K562 (cell line): ENCODE results near the gene ZNF689. TPM values are rescaled to one million over a fixed set of nuclear protein-coding genes. Genes with fewer than 3 reads are reported as not detected.

ENCODE experiments used
- BCL6 ChIP-seq: fragments of 250-450 bp; sonication (Bioruptor Pico); IDR thresholded peaks from 2 replicates; pipeline ENCODE4 v1.4.0; 2020
- CEBPZ ChIP-seq: fragments of 150-350 bp; IDR thresholded peaks from 2 replicates; pipeline ENCODE4 v1.6.1; 2014; ENCODE audit warnings: low read depth, mild to moderate bottlenecking, low read length, borderline replicate concordance
- CUX1 ChIP-seq: fragments of 200-800 bp; sonication (Bioruptor generic); IDR thresholded peaks from 2 replicates; pipeline ENCODE4 v1.6.1; 2016; ENCODE audit warnings: missing genetic modification characterization, missing compliant biosample characterization
- E2F3 ChIP-seq: fragments of 250-450 bp; sonication (Bioruptor Pico); IDR thresholded peaks from 2 replicates; pipeline ENCODE4 v1.4.0; 2020; ENCODE audit warnings: mild to moderate bottlenecking
- EP300 ChIP-seq: IDR thresholded peaks from 2 replicates; pipeline ENCODE4 v1.6.1; 2012; ENCODE audit warnings: low read length, improper control_type of control experiment
- FOXK1 ChIP-seq: sonication (generic); formaldehyde crosslinking; IDR thresholded peaks from 2 replicates; pipeline ENCODE4 v1.8.0; 2022; ENCODE audit warnings: missing genetic modification reagents, mild to moderate bottlenecking, borderline replicate concordance
- GTF2F1 ChIP-seq: IDR thresholded peaks from 2 replicates; pipeline ENCODE4 v1.6.1; 2011; ENCODE audit warnings: low read depth, low read length, improper control_type of control experiment
- HCFC1 ChIP-seq: IDR thresholded peaks from 2 replicates; pipeline ENCODE4 v1.6.1; 2012; ENCODE audit warnings: low read depth, low read length, improper control_type of control experiment
- HMG20A ChIP-seq: fragments of 450-650 bp; formaldehyde crosslinking; conservative IDR thresholded peaks from 2 replicates; pipeline ENCODE4 v1.4.0; 2020; ENCODE audit warnings: mild to moderate bottlenecking, mixed read lengths
- MEIS2 ChIP-seq: fragments of 450-650 bp; IDR thresholded peaks from 2 replicates; pipeline ENCODE4 v1.6.1; 2014; ENCODE audit warnings: mild to moderate bottlenecking; ENCODE audit not compliant: partially characterized antibody
- NFYB ChIP-seq: IDR thresholded peaks from 2 replicates; pipeline ENCODE4 v1.6.1; 2011; ENCODE audit warnings: mild to moderate bottlenecking, moderate library complexity; ENCODE audit not compliant: insufficient read length; ENCODE audit errors: extremely low read depth
- RFX5 ChIP-seq: IDR thresholded peaks from 2 replicates; pipeline ENCODE4 v1.6.1; 2011; ENCODE audit warnings: low read depth, mild to moderate bottlenecking, improper control_type of control experiment, low read length
- SMAD2 ChIP-seq: fragments of 150-350 bp; IDR thresholded peaks from 2 replicates; pipeline ENCODE4 v1.6.1; 2014; ENCODE audit warnings: low read depth, mild to moderate bottlenecking, low read length
- ZBTB43 ChIP-seq: sonication (generic); formaldehyde crosslinking; IDR thresholded peaks from 2 replicates; pipeline ENCODE4 v1.8.0; 2023; ENCODE audit warnings: mild to moderate bottlenecking, missing genetic modification reagents
- ZC3H4 ChIP-seq: sonication (generic); formaldehyde crosslinking; IDR thresholded peaks from 2 replicates; pipeline ENCODE4 v1.9.0; 2021; ENCODE audit warnings: missing genetic modification reagents, borderline replicate concordance
- ZEB2 ChIP-seq: fragments of 450-650 bp; IDR thresholded peaks from 2 replicates; pipeline ENCODE4 v1.6.1; 2016
- ZNF3 ChIP-seq: fragments of 250-450 bp; sonication (Bioruptor Pico); IDR thresholded peaks from 2 replicates; pipeline ENCODE4 v1.5.0; 2021; ENCODE audit warnings: mild to moderate bottlenecking, moderate library complexity
- ZNF76 ChIP-seq: fragments of 250-450 bp; sonication (Bioruptor Pico); IDR thresholded peaks from 2 replicates; pipeline ENCODE4 v1.4.0; 2020; ENCODE audit warnings: mild to moderate bottlenecking, moderate library complexity, borderline replicate concordance
- ZNF778 ChIP-seq: fragments of 450-650 bp; formaldehyde crosslinking; IDR thresholded peaks from 2 replicates; pipeline ENCODE4 v1.4.0; 2020; ENCODE audit warnings: mild to moderate bottlenecking, moderate library complexity
- polyA plus RNA-seq, 8 experiments: library from polyadenylated mRNA; depleted of rRNA in 4 of 8; stranded (reverse) in 5 of 8; unstranded in 3 of 8; fragments of >200 nt; fragmentation: Nextera tagmentation in 2 of 8; fragmentation: Illumina TruSeq in 1 of 8; extraction: Ambion mirVana in 2 of 8; extraction: Trizol in 1 of 8; gene quantifications; 2 replicates each; pipeline versions ENCODE4 v1.2.1 to v1.2.3, GENCODE V29; 2011 to 2014; ENCODE audit warnings: inconsistent platforms in 1 of 8, missing spikeins in 1 of 8
- total RNA-seq, 7 experiments: library from RNA; depleted of rRNA in 6 of 7; stranded (reverse); fragments of >200 nt in 6 of 7; fragmentation: Illumina TruSeq in 2 of 7; extraction: Trizol in 2 of 7; gene quantifications; 2 replicates each; pipeline versions ENCODE4 v1.2.1 to v1.2.3, GENCODE V29; 2011 to 2021; ENCODE audit warnings: low replicate concordance in 1 of 7

ZNF689 gene
- total and polyA plus RNA-seq, 9 of the 15 experiments (the other 6 are each of a cell fraction or from before 2014, with no cell fraction given) = 5.4 to 15.4 (median 10.8) TPM

GRCh38 chr16:30585400-30586191 lies 24.6 kb downstream of the ZNF689 start, which contains the start of gene ZNF785 (continued):
- TF ChIP-seq ZBTB43 (CRISPR knock-in tag) (peak; percentile 92), SMAD2 (no peak), HCFC1 (peak; percentile 89), ZNF3 (CRISPR knock-in tag) (no peak), CEBPZ (no peak), ZC3H4 (CRISPR knock-in tag) (no peak), BCL6 (CRISPR knock-in tag) (peak; percentile 29; the same call in 1 of the 2 replicates), MEIS2 (no peak), GTF2F1 (no peak; the same call in 1 of the 2 replicates), FOXK1 (peak; percentile 98), NFYB (peak; percentile 77), ZNF76 (CRISPR knock-in tag) (peak; percentile 88), RFX5 (no peak), E2F3 (peak; percentile 92), HMG20A (no peak), ZEB2 (peak; percentile 45; the same call in 1 of the 2 replicates), EP300 (peak; percentile 32), CUX1 (CRISPR knock-in tag) (peak; percentile 58; the same call in 1 of the 2 replicates), ZNF778 (no peak)
